ENCODE measurements around the gene OR5M3. TPM values are rescaled to one million over a fixed set of nuclear protein-coding genes. Genes with fewer than 3 reads are reported as not detected.

Gene OR5M3
- total RNA-seq, 2 donors from 2014 or later: not detected

DNA sequence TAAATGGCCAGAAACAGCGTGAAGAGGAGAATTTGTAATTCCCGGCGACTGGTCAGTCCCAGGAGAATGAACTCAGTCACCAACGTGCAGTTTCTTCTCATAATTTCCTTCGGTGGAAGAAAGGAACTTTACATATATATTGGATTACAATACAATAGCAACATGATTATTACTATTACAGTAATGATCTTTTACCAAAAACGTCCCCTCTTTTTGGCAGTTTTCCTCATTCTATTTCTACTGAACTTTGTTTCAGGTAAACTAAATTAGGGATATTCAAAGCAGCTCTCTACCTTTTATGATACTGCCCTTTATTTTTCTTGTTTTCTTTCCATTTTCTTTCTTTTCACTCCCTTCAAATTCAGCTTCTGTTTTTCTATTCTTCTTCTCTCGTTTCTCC, 18.1 kb upstream of the OR5M3 start, which contains the start of gene OR5M8:
OR5M8 (minus strand) TSS at position 101 of the 400 bp plus-strand sequence; CDS start at position 101, 0 bp downstream.
- DNase-seq: no peak
- Mint-ChIP-seq H3K27ac (no peak within 1 kb of the TSS), H3K27me3 (ENCODE audit: insufficient read depth) (no peaks in the 10 kb centered on the region), H3K9me3 (peaks cover 11% of the 10 kb centered on the region), H3K36me3 (ENCODE audit: low read depth) (no peaks in the 10 kb centered on the region), H3K4me1 (no peaks in the 10 kb centered on the region), H3K4me3 (no peak within 1 kb of the TSS)
- H3K27ac ChIP-seq (ENCODE audit: low read depth, low read length): no peak within 1 kb of the TSS
- no peaks in the 10 kb centered on the region for H3K4me1 ChIP-seq (ENCODE audit: control insufficient read depth, insufficient read depth, low read length)
- WGBS, 2 experiments (ENCODE audit: insufficient coverage in 1 of 2, insufficient read length in 1 of 2): 88 to 89% methylated on average over 1 to 6 of the region's 7 CpGs
- H3K9me3 ChIP-seq (ENCODE audit: control insufficient read depth, low read length): peaks cover 6% of the 10 kb centered on the region
- no peak for TF ChIP-seq CTCF (conservative IDR thresholded peaks at IDR 0.05)
- H3K27me3 ChIP-seq (ENCODE audit: control insufficient read depth, insufficient read depth, low read length, poor library complexity, severe bottlenecking): no peaks in the 10 kb centered on the region
- no peaks in the 10 kb centered on the region for H3K36me3 ChIP-seq (ENCODE audit: control insufficient read depth, insufficient read depth, low read length)
- no peak within 1 kb of the TSS for H3K9ac ChIP-seq (ENCODE audit: extremely low read depth, low read length, poor library complexity, severe bottlenecking)
- H3K4me3 ChIP-seq (ENCODE audit: low read length): no peak within 1 kb of the TSS

DNA sequence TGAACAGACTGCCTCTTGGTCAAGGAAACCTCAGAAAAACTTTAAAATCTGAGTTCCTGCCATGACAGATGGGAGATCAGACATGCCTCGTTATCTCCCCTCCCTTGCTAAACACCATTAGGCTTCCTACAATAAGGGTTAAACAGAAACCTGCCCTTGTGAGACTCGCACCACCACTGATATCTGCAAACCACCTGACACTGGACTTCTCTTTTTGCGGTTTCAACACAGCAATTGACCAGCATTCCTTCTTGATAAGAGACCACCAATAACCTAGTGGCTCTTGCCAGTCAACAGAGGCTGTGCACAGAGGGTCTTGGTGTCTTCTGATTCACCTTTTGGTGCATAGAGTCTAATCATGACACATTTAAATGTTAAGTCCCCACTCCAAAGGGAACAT, 13.6 kb upstream of the OR5M3 start:
- Histone ChIP-seq H3K9me3 (ENCODE audit: control insufficient read depth, low read length) (peaks cover 6% of the 10 kb centered on the region), H3K27ac (ENCODE audit: low read depth, low read length) (no peak overlapping the region), H3K9ac (ENCODE audit: extremely low read depth, low read length, poor library complexity, severe bottlenecking) (no peak overlapping the region), H3K27me3 (ENCODE audit: control insufficient read depth, insufficient read depth, low read length, poor library complexity, severe bottlenecking) (no peaks in the 10 kb centered on the region), H3K4me1 (ENCODE audit: control insufficient read depth, insufficient read depth, low read length) (no peaks in the 10 kb centered on the region), H3K36me3 (ENCODE audit: control insufficient read depth, insufficient read depth, low read length) (no peaks in the 10 kb centered on the region), H3K4me3 (ENCODE audit: low read length) (no peak overlapping the region)
- Mint-ChIP-seq H3K4me3 (no peak overlapping the region), H3K4me1 (no peaks in the 10 kb centered on the region), H3K27ac (no peak overlapping the region), H3K9me3 (peaks cover 4% of the 10 kb centered on the region), H3K36me3 (ENCODE audit: low read depth) (no peaks in the 10 kb centered on the region), H3K27me3 (ENCODE audit: insufficient read depth) (no peaks in the 10 kb centered on the region)
- 80 to 92% methylated on average over 2 to 3 of the region's 3 CpGs for WGBS, 2 experiments (ENCODE audit: insufficient coverage in 1 of 2, insufficient read length in 1 of 2)
- TF ChIP-seq CTCF (conservative IDR thresholded peaks at IDR 0.05): no peak
- no peak for DNase-seq

DNA sequence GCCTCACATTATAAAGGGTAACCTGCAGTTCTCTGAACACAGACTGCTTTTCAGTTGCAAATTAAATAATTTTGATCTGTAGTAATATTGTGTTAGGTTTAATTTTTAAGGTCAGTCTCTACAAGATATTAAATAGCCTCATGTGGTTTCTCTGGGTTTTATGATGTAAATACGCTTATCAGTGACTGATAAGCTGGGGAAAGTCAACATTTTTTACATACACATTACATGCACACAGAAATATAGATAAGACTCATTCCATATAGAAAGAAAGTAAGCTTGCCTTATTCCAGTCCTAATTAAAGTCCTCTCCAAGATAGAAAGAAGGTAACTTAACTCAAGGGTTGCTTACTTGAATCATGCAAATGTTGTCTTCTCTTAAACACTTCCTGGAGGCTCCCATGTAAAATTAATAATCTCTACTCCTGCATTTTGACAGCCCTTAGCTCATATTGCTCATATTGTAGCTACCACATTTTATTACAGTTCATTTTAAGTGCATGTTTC, 1.6 kb upstream of the OR5M3 start:
- no peaks in the 10 kb centered on the region for H3K9me3 ChIP-seq (ENCODE audit: control insufficient read depth, low read length)
- H3K4me1 ChIP-seq (ENCODE audit: control insufficient read depth, insufficient read depth, low read length): no peaks in the 10 kb centered on the region
- H3K9ac ChIP-seq (ENCODE audit: extremely low read depth, low read length, poor library complexity, severe bottlenecking): no peak overlapping the region
- Mint-ChIP-seq H3K27me3 (ENCODE audit: insufficient read depth) (no peaks in the 10 kb centered on the region), H3K4me3 (no peak overlapping the region), H3K9me3 (no peaks in the 10 kb centered on the region), H3K36me3 (ENCODE audit: low read depth) (no peaks in the 10 kb centered on the region), H3K4me1 (no peaks in the 10 kb centered on the region), H3K27ac (no peak overlapping the region)
- H3K27me3 ChIP-seq (ENCODE audit: control insufficient read depth, insufficient read depth, low read length, poor library complexity, severe bottlenecking): no peaks in the 10 kb centered on the region
- no peaks in the 10 kb centered on the region for H3K36me3 ChIP-seq (ENCODE audit: control insufficient read depth, insufficient read depth, low read length)
- H3K27ac ChIP-seq (ENCODE audit: low read depth, low read length): no peak overlapping the region
- no peak for DNase-seq
- TF ChIP-seq CTCF (conservative IDR thresholded peaks at IDR 0.05): no peak
- WGBS, 2 experiments (ENCODE audit: insufficient coverage in 1 of 2, insufficient read length in 1 of 2): no CpG with 5 or more reads among the region's 1 CpG
- no peak overlapping the region for H3K4me3 ChIP-seq (ENCODE audit: low read length)
